GM19395 (cell line): ENCODE data around the gene MPZ.

ENCODE experiments used
- ATAC-seq: cut with Tn5 transposase; IDR thresholded peaks from one replicate; pipeline ENCODE4 v1.9.1; 2021; ENCODE audit warnings: mild to moderate bottlenecking, moderate library complexity; ENCODE audit not compliant: unreplicated experiment

Gene MPZ

DNA sequence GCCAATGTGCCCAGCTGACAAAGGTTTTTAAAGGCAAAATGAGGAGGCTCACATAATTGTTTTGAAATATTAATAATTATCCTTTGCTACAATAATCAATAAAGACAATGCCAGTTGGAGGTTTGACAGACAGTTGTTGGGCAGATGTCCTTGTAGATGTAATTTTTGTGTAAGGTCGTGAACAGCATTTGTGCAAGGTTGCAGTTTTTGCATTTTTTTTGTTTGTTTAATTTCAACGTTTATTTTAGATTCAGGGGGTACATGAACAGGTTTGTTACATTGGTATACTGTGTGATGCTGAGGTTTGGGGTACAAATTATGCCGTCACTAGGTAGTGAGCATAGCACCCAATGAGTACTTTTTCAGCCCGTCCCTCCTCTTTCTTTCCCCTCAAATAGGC lies 9.3 kb downstream of the MPZ start:
- no peak for ATAC-seq

- no peak for ATAC-seq
These were observed 10.4 kb downstream of the MPZ start for GRCh38 chr1:161299347-161299746.

- ATAC-seq: peak; percentile 66
These were observed 11.7 kb downstream of the MPZ start for GRCh38 chr1:161298116-161298515.

DNA sequence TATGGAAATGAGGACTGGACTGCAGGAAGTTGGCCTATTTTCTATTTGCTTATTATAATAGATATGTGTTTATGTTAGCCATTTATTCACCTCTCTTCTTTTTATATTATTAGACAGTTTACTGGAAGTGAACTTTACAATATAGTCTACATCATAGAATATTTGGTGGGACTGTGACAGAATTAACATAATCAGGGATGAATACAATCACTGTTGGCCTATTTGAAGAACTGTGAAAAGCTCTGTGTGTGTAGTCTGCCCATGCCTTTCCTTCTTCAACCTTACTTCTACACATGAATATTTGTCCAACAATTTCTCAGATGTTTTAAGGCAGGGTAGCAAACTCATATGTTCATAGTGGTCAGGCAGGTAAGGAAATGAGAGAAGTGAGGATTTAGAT lies 12.4 kb downstream of the MPZ start:
- no peak for ATAC-seq

GRCh38 chr1:161290779-161291178 lies 19.0 kb downstream of the MPZ start:
- no peak for ATAC-seq

DNA sequence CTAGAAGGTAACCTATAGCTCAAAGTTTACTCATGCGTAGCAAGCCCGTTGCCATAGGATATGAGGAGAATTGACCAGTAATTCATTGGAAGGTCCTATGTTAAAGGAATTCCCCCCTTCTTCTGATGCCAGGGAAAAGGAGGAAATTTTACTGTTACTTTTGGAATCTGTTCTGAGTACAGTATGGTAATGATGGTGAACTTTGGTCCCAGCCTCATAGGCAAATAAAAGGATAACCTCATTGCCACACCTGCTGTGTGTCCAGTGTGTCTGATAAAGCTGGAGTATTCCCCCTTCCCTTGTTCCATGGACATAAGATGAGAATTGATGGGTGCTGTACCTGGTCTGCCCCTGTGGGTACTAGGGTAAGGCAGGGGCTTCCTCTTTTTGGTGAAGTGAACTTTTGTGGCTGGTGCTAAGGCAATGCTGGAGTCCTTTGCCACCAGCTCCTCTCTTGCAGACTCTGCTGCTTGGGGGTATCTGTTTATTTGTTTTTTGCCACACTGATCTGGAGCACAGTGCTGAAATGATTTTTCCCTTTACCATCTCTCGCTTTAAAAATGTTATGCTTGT lies 22.2 kb downstream of the MPZ start:
- ATAC-seq: no peak

- no peak for ATAC-seq
These were observed 24.2 kb downstream of the MPZ start for GRCh38 chr1:161285521-161285920.

- no peak for ATAC-seq
These were observed 24.7 kb downstream of the MPZ start for GRCh38 chr1:161285113-161285512.

DNA sequence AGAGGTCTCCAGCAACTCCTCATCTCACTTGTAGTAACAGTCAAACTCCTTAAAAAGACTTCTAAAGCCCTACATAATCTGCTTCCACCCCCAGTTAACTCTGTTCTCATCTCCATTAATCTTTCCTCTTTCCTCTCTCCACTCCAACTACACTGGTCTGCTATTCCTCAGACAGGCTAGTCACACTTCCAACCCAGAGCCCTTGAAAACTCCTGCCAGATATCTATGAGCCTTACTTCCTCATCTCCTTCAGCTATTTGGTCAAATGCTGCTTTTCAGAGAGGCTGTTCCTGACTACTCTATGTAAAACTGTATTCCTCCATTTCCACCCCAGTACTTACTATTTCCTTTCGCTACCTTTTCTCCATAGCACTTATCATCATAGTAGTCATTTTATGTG lies 26.8 kb downstream of the MPZ start:
- ATAC-seq: no peak

DNA sequence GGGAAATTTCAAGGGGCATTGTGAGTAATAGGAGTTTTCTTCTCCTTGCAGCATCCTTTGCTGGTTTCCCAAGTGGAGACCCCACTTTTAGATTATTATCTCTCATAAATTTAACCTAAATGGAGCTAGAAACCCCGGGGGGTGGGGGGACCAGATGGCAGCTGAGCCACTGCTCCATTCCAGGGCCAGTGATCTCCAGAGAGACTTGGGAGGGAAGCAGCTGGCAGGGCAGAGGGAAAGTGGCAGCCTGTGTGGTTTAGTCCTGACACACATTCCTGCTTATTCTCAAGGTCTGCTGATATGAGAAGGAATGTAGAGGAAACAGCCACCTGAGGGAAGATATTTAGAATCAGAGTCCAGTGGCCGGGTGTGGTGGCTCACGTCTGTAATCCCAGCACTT lies 34.9 kb downstream of the MPZ start:
- ATAC-seq: no peak

DNA sequence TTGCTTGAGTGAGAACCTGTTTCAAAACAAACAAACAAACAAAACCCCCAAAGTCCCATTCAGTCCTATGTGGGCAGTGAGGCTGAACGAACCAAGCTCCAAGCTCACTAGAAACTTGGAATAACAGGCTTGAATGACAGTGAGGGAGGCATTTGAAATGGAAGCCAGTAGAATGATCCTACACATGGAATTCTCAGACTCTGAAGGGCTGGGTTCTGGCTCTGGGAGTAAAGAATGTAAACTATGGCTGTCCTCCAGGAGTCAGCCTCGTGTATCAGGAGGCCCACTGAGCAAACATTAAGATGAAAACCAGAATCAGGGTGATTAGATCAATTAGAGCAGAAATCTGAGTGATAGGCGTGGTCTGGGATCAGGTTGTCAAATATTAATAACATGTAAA lies 36.4 kb downstream of the MPZ start:
- no peak for ATAC-seq

GRCh38 chr1:161267321-161267720 lies 42.4 kb downstream of the MPZ start:
- no peak for ATAC-seq

DNA sequence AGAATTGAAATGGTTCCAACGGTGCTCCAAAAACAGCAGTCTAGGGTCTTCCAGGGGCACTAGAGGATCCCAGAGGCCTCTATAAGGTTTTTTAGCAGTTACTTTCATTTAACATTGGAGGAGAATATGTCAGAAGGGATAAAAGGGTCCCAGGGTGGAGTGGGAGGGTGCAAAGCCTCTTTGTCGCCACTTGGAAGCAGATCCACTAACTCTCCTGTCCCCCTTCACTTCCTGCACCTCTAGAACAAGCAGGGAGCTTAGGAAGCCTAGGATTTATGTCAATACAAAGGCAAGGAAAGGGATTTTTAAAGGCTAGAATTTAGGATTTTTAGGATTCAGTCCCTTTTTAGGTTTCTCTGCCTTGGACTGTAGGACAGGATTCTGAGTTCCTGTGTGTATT lies 42.9 kb downstream of the MPZ start:
- no peak for ATAC-seq

GRCh38 chr1:161266202-161266601 lies 43.6 kb downstream of the MPZ start:
- ATAC-seq: no peak

- ATAC-seq: no peak
These were observed 44.5 kb downstream of the MPZ start for GRCh38 chr1:161265305-161265704.

DNA sequence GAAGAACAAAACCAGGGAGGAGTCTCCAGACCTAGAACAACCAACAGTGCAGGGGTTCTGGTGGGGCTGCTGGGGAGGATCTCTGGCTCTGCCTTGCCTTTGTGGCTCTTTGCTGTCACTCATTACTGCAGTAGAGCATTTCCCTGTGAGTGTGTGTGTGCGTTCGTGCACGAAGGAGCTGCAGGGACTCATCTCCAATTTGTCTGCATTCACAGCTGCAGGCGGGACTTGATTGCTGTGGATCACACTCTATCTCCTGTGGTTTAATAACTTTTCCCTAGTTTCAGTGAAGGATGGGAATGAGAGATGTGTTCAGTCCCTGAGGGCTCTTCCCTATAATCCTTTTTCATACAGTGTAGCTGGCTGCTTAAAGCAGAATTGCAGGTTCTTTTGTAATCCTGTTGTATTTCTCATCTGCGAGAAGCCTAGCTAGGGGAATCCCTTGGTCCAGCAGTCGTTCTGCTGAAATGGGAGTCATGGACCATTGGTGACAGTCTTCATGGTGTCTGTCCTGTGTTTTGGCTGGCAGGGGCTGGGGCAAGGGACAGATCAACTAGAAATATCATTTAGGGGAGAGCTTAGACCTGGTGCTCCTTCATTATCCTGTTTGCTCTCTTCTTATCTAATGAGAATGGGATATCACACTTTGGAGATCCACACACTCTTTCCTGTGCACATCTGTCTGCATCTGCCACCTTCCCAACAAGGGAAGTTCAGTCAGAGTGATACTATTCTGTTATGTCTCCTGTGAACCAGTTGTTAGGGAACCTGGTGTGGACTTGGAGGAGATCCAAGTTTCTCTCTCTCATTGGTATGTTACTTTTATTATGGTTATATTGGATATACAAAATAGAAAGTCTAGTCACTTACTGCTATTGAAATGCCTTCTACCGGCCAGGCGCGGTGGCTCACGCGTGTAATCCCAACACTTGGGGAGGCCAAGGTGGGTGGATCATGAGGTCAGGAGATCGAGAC lies 48.2 kb downstream of the MPZ start:
- no peak for ATAC-seq

- no peak for ATAC-seq
These were observed 49.1 kb downstream of the MPZ start for GRCh38 chr1:161260376-161261260.

- ATAC-seq: no peak
These were observed 50.0 kb downstream of the MPZ start for GRCh38 chr1:161259765-161260164.

DNA sequence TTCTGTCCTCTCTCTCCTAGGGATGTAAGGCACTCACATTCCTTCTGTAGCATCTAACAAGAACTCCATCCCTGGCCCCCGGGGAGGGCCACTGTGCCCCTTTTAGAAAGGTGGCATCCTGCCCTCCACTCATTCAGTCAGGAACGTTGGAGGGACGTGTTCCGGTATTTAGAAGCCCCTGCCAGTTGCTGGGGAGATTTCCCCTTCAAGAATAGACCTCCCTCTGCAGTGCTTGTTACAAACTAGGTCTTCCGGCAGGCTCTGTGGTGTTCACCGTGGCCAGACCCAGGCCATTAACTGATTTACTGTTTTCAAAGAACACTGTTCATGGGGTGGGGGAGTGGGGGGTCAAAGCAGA lies 50.4 kb downstream of the MPZ start:
- no peak for ATAC-seq

- peak; percentile 77 for ATAC-seq
These were observed 51.1 kb downstream of the MPZ start, which contains the start of gene PCP4L1 for GRCh38 chr1:161258439-161259344. Gene PCP4L1 (plus strand): TSS chr1:161258745. CDS start chr1:161258975, 230 bp downstream.
